K562 (cell line): ENCODE measurements around the gene TOM1L2. TPM values are rescaled to one million over a fixed set of nuclear protein-coding genes. Genes with fewer than 3 reads are reported as not detected.

ENCODE experiments used
- CTBP1 ChIP-seq: fragments of 450-650 bp; IDR thresholded peaks from 2 replicates; pipeline ENCODE4 v1.6.1; 2016; ENCODE audit warnings: borderline replicate concordance
- E2F1 ChIP-seq: sonication (generic); formaldehyde crosslinking; IDR thresholded peaks from 2 replicates; pipeline ENCODE4 v1.8.1; 2023; ENCODE audit warnings: mild to moderate bottlenecking, missing genetic modification reagents, moderate library complexity
- JUN ChIP-seq, 2 experiments: sonication (generic) in 1 of 2; formaldehyde crosslinking in 1 of 2; IDR thresholded peaks; 2 replicates each; pipeline versions ENCODE4 v1.6.1 to v1.8.0; 2012 to 2022; ENCODE audit warnings: borderline replicate concordance in 2 of 2, mild to moderate bottlenecking in 2 of 2, improper control_type of control experiment in 1 of 2, low read depth in 1 of 2, low read length in 1 of 2, missing genetic modification reagents in 1 of 2
- PRDM10 ChIP-seq: fragments of 450-650 bp; IDR thresholded peaks from 2 replicates; pipeline ENCODE4 v1.6.1; 2018; ENCODE audit not compliant: partially characterized antibody
- SIN3B ChIP-seq: fragments of 450-650 bp; IDR thresholded peaks from 2 replicates; pipeline ENCODE4 v1.6.1; 2017; ENCODE audit warnings: low read depth, mild to moderate bottlenecking, moderate library complexity
- STAG1 ChIP-seq: sonication (generic); formaldehyde crosslinking; IDR thresholded peaks from 2 replicates; pipeline ENCODE4 v1.5.0; 2020; ENCODE audit warnings: missing genetic modification reagents, borderline replicate concordance
- ZNF609 ChIP-seq: sonication (generic); formaldehyde crosslinking; IDR thresholded peaks from 2 replicates; pipeline ENCODE4 v1.8.1; 2023; ENCODE audit warnings: missing genetic modification reagents, mild to moderate bottlenecking, borderline replicate concordance
- polyA plus RNA-seq, 8 experiments: library from polyadenylated mRNA; depleted of rRNA in 4 of 8; stranded (reverse) in 5 of 8; unstranded in 3 of 8; fragments of >200 nt; fragmentation: Nextera tagmentation in 2 of 8; fragmentation: Illumina TruSeq in 1 of 8; extraction: Ambion mirVana in 2 of 8; extraction: Trizol in 1 of 8; gene quantifications; 2 replicates each; pipeline versions ENCODE4 v1.2.1 to v1.2.3, GENCODE V29; 2011 to 2014; ENCODE audit warnings: inconsistent platforms in 1 of 8, missing spikeins in 1 of 8
- total RNA-seq, 7 experiments: library from RNA; depleted of rRNA in 6 of 7; stranded (reverse); fragments of >200 nt in 6 of 7; fragmentation: Illumina TruSeq in 2 of 7; extraction: Trizol in 2 of 7; gene quantifications; 2 replicates each; pipeline versions ENCODE4 v1.2.1 to v1.2.3, GENCODE V29; 2011 to 2021; ENCODE audit warnings: low replicate concordance in 1 of 7

TOM1L2 gene
- total and polyA plus RNA-seq, 9 of the 15 experiments (the other 6 are each of a cell fraction or from before 2014, with no cell fraction given) = 0.07 to 6.0 (median 2.5) TPM

GRCh38 chr17:17859909-17860765 is 112.1 kb downstream of the TOM1L2 start (continued):
- TF ChIP-seq SIN3B (no peak), JUN (IDR thresholded peaks at IDR 0.05; ENCODE audit: borderline replicate concordance, low read depth, low read length) (peak; percentile 33; the same call in 1 of the 2 replicates), JUN (CRISPR knock-in tag; IDR thresholded peaks at IDR 0.05; ENCODE audit: borderline replicate concordance) (no peak), E2F1 (CRISPR knock-in tag) (no peak), CTBP1 (peak; percentile 63; the same call in 1 of the 2 replicates), PRDM10 (no peak), STAG1 (CRISPR knock-in tag) (peak; percentile 74; the same call in 1 of the 2 replicates), ZNF609 (CRISPR knock-in tag) (no peak)
